Smooth muscle cell of trachea (primary cell): ENCODE data around the gene THAP12. TPM values are rescaled to one million over a fixed set of nuclear protein-coding genes. Genes with fewer than 3 reads are reported as not detected.

ENCODE experiments used
- total RNA-seq: library from RNA; depleted of rRNA; stranded (reverse); fragments of >200 nt; gene quantifications from 2 replicates; pipeline ENCODE4 v1.2.1, GENCODE V29; 2014

THAP12 gene
- total RNA-seq = 41.7 and 64.1 TPM in 2 replicates

GRCh38 chr11:76380977-76381719, at the start of gene THAP12, which contains the start of gene GVQW3:
THAP12 (minus strand) TSS chr11:76381132; CDS start chr11:76380836, 296 bp downstream.
GVQW3 (plus strand) TSS chr11:76381323; CDS start chr11:76381829, 506 bp downstream.

Other genes with a start within 250 kb of the THAP12 start
- under 0.01 and 0.50 TPM in 2 replicates for gene WNT11, start 174.6 kb downstream of the THAP12 start, total RNA-seq
- gene GVQW3, start 191 bp upstream of the THAP12 start, total RNA-seq = 1.8 and 3.8 TPM in 2 replicates
- gene EMSY, start 63.9 kb upstream of the THAP12 start, total RNA-seq = 8.1 and 11.9 TPM in 2 replicates